T1000 (cell line): ENCODE measurements around the gene ZNF69.
"Not testable (repeated sequence)": the region's sequence is repeated elsewhere in the genome, so short reads cannot be mapped to it uniquely, and the experiment has no call there.

Experiments
- DNase-seq: peaks from one replicate; lab custom pipeline; 2025; ENCODE audit warnings: mixed read lengths; lab: John Stamatoyannopoulos, UW

ZNF69 gene

DNA sequence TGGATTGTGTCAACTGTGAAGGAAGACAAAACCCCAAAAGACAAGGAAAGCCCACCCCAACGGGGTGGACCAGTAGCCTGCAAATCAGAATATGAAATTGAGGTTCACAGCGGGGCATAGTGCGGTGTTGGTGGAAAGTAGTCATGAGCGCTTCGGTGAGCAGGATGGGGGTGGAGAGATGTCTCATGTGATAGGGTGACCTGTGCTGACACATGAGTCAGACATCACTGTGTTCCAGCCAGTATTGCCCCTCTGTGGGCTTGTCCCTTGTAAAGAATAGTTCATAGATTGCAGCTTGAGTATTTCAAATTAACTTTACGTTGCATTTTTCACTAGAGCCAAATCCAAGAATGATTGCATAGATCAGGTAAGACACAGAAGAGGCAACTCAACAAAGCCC is 7.3 kb downstream of the ZNF69 start:
- DNase-seq, result no peak

DNA sequence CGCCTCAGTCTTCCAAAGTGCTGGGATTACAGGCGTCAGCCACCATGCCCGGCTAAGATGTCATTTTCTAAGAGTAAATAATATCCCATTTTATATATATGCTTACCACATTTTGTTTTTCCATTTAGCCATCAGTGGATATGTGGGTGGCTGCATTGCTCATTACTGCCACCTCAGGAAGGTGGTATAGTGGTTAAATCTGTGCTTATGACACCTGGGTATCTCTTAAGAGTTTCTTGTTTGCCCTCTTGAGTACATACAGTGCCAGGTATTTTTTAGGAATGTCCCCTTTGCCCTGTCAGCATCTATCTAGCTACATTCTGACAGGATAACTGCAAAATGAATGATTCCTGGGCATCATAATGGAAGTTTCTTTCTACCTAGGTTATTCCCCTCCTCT is 14.6 kb downstream of the ZNF69 start:
- no peak for DNase-seq

DNA sequence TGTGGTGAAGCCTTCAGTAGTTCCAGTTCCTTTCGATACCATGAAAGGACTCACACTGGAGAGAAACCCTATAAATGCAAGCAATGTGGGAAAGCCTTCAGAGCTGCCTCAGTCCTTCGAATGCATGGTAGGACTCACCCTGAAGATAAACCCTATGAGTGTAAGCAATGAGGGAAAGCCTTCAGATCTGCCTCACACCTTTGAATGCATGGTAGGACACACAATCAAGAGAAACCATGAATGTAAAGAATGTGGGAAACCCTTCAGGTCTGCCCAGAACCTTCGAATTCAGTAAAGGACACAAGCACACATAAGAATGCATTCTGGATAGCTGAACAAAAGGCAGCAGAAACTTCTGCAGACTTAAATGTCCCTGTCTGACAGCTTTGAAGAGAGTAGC is 18.3 kb downstream of the ZNF69 start:
- DNase-seq, result no peak

DNA sequence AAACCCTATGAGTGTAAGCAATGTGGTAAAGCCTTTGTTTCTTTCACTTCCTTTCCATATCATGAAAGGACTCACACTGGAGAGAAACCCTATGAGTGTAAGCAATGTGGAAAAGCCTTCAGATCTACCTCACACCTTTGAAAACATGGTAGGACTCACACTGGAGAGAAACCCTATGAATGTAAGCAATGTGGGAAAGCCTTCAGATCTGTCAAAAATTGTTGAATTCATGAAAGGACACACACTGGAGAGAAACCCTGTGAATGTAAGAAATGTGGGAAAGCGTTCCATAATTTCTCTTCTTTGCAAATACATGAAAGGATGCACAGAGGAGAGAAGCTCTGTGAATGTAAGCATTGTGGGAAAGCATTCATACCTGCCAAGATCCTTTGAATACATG is 24.4 kb downstream of the ZNF69 start:
- not testable (repeated sequence) for DNase-seq

DNA sequence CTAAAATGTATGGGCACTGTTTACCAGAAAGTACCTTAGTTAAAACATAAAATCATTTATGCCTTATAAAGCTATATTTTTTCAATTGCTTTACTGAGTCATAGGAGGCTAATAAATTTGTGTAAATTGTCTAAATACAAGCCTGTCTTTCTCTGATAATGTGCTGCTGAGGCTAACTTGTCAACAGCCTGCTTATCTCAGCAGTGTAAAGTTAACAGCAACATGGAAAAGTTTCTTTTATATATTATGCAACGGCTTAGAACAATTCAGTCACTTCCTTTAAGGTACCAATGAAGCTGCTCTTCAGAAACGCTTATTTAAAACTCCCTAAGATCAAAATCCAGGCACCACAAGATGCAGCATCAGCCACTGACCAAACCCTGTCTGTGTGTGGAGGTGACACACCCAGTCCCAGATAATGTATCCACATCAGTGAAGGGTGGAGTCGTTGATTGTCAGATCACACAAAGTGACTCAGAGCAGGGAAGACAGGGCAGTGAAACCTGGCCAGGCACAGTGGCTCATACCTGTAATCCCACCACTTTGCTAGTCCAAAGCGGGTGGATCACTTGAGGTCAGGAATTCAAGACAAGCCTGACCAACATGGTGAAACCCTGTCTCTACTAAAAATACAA is 27.0 kb downstream of the ZNF69 start:
- not testable (repeated sequence) for DNase-seq

DNA sequence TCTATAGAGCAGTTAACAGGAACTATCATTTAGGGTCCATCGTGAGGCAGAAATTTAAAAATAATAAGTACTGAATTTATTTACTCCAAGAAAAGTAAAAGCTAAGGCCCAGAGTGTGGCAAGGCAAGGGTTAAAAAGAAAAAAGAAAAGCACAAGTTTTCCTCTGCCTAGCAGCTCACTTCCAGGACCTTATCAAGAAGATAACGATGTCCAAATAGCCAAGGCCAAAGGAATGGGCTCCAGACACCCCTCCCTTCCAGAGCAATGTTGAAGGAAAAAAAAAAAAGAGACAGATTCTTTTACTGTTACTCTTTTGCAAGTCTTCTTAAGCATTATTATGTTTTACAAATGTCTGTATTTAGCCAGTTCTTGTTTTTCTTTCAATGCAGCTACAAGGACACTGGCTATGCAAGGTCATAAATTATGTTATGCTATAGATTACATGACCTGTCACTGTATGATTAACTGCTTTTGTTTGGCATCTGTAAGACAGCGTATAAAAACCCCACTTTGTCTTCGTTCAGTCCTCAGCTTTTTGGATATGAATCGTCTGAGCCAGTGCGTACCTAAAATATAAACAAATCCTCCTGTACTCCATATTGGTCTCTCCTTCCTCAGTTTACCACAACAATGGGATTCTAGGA is 34.4 kb downstream of the ZNF69 start:
- DNase-seq, result no peak

DNA sequence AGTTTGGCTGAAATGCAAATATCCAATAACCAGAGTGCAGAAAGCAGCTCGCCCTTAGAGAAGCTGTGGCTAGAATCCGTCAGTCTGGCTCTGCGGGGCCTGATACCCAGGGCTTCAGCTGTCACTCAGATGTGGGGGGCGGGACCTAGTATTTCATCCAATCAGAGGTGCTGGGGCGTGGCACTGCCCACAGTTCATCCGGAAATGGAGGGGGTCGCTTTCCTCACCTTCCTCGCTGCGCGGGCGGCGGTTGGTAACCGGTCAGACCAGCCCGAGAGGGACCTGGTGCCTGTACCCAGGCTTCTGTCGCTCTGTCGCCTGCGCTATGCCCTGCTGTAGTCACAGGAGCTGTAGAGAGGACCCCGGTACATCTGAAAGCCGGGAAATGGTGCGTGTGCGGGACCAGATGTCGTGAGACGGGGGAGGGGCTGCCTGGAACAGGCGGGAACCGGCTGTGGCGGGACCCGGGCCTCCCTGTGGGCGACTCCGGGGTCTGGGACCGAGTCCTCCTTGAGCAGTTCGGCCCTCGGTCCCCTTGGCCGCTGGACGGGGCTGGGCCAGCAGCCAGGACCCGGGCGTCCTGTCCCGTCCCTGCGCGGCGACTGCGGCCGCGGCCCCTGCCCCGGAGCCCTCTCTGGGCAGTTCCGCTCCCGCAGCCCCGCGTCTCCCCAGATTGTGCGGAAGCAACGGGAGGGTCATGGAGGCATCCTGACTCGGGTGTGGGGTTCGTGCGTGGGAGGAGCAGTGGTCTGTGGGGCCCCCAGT is 37.5 kb downstream of the ZNF69 start, which contains the start of gene ZNF700:
Gene ZNF700 (plus strand): TSS at position 222 of the 765 bp plus-strand sequence. CDS start 104 bp downstream, at position 326.
- DNase-seq, result peak; percentile 72

DNA sequence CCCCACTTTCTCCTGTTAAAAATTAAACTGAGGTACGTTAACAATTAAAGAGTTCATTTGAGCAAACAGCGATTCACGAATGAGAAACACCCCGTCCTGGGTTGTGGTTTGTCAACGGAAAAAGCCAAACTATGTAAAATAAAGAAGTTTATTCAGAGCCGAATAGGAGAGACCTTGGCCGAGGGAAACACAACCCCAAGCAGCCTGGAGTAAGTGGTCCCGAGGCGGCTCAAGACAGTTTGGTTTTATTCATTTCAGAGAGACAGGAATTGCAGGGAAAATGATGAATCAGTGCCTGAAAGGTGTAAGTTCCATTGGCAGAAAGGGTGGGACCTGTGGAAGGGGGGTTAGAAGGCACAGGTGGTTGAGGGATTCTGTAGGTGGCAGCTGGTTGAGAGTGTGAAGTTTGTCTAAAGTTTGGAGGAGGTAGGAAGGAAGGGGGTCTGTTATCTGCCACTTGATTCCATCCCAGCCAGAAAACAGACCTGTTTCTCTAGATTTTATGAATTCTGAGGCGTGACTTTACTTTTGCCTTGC is 38.1 kb downstream of the ZNF69 start:
- not testable (repeated sequence) for DNase-seq

DNA sequence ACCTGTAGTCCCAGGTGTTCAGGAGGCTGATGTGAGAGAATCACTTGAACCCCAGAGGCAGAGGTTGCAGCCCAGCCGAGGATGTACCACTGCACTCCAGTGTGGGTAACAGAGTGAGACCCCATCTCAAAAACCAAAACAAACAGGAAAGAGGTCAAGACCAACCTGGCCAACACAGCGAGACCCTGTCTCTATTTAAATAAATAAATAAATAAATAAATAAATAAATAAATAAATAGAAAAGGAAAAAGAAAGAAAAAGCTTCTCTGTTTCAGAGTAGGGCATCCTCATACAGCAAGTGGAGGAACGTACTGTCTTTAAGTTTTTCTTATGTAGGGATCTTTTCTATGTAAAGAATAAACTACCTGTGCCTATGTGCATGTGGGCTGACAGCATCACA is 39.6 kb downstream of the ZNF69 start:
- DNase-seq, result no peak

DNA sequence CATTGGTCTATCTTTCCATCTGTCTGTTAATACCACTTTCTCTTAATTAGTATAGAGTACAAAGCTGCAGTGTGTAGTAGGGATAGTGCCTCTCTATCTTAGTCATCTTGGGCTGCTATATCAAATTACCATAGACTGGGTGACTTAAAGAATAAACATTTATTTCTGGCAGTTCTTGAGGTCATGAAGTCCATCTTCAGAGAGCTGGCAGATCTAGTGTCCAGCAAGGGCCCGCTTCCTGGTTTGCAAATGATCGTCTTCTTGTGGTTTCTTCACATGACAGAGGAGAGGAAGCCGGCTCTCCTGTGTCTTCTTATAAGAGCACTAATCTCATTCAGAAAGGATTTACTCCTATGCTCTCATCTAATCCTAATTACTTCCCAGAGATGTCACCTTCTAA is 43.5 kb downstream of the ZNF69 start:
- no peak for DNase-seq

DNA sequence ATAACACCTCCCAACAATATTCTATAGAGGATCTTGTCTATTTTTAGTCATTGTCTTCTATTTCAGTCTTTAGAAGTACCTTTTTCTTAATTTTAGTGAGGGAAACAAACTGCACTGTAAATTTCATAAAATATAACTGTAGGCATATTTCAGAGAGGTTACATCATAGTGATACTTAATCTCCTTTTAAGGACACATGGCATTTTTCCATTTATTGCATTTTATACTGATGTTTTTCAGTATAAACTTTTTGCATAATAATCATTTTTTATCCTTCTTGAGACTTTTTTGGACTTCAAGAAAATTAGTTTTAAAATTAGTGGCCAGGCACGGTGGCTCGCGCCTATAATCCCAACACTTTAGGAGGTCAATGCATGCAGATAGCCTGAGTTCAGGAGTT is 43.9 kb downstream of the ZNF69 start:
- no peak for DNase-seq

DNA sequence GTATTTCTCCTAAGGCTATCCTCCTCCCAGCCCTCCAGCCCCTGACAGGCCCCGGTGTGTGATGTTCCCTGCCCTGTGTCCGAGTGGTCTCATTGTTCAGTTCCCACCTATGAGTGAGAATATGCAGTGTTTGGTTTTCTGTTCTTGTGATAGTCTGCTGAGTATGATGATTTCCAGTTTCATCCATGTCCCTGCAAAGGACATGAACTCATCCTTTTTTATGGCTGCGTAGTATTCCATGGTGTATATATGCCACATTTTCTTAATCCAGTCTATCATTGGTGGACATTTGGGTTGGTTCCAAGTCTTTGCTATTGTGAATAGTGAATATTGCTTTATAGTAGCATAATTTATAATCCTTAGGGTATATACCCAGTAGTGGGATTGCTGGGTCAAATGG is 48.2 kb downstream of the ZNF69 start:
- not testable (repeated sequence) for DNase-seq

DNA sequence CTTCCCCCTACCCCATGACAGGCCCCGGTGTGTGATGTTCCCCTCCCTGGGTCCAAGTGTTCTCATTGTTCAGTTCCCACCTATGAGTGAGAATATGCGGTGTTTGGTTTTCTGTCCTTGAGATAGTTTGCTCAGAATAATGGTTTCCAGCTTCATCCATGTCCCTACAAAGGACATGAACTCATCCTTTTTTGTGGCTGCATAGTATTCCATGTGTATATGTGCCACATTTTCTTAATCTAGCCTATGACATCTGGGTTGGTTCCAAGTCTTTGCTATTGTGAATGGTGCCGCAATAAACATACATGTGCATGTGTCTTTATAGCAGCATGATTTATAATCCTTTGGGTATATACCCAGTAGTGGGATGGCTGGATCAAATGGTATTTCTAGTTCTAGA is 50.8 kb downstream of the ZNF69 start:
- not testable (repeated sequence) for DNase-seq

DNA sequence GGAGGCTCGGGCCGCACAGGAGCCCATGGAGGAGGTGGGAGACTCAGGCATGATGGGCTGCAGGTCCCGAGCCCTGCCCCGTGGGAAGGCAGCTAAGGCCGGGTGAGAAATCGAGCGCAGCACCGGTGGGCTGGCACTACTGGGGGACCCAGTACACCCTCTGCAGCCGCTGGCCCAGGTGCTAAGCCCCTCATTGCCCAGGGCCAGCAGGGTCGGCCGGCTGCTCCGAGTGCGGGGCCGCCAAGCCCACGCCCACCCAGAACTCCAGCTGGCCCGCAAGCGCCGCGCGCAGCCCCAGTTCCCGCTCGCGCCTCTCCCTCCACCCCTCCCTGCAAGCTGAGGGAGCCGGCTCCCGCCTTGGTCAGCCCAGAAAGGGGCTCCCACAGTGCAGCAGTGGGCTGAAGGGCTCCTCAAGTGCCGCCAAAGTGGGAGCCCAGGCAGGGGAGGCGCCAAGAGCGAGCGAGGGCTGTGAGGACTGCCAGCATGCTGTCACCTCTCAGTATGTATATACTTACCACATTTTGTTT is 53.8 kb downstream of the ZNF69 start:
- DNase-seq, result not testable (repeated sequence)

DNA sequence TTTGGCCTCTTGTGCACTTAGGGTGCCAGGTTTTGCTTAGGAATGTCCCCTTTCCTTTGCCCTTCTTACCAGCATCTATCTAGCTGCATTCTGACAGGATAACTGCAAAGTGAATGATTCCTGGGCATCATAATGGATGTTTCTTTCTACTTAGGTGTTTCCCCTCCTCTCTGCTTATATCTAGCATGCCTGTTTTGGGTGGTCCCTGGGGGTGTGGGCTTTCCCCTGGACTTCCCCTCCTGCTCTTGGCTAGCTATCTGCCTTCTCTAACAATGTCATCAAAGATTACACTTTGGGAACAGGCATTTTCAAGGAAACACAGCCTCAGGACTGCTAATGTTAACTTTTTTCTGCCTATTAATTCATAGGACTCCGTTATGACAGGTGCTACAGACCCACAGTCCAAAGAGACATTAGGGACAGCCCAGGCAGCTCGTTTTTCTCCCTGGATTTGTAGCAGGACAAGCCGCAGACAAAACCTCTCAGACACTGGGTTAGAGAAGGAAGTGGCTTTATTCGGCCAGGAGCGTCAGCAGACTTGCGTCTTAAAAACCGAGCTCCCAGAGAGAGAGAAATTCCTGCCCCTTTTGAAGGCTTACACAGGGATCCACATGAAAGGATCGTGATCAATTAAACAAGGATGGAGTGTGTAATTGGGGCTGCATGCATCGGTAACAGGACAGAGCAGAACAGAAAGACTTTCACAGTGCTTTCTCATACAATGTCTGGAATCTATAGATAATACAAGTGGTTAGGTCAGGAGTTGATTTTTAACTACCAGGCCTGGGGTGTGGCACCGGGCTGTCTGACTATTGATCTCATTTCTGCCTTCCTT is 54.6 kb downstream of the ZNF69 start:
- DNase-seq, result no peak

DNA sequence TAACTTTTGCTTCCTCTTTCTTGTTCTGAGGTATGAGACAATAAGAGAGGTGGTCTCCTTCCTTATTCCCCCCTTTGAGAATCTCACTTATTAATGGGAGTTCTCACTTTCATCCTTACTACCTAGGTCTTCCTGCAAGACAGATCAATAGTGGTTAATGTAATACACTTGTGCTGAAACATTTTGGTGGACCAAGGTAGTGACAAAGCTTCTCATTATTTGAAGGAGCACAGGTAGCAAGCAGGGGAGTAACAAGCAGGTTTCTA is 55.2 kb downstream of the ZNF69 start:
- no peak for DNase-seq

DNA sequence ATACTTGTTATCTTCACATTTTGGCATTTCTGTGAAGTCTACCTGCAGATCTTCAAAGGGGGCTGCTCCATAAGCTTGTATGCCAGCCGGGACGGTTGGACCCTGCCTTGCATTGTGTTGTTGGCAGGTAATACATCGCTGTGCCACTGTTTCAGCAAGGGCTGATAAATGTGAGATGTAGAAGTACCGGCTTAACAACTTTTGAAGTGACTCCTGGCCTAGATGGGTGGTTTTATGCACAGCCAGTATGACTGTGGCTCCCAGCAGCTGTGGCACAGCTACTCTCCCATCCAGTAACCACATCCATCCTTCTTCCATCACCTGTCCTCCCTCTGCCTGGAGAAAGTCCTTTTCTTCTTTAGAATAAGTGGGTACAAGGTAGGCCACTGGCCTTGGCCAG is 57.1 kb downstream of the ZNF69 start:
- no peak for DNase-seq

DNA sequence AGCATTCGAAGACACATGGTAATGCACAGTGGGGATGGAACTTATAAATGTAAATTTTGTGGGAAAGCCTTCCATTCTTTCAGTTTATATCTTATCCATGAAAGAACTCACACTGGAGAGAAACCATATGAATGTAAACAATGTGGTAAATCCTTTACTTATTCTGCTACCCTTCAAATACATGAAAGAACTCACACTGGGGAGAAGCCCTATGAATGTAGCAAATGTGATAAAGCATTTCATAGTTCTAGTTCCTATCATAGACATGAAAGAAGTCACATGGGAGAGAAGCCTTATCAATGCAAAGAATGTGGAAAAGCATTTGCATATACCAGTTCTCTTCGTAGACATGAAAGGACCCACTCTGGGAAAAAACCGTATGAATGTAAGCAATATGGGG is 61.1 kb downstream of the ZNF69 start:
- DNase-seq, result no peak

DNA sequence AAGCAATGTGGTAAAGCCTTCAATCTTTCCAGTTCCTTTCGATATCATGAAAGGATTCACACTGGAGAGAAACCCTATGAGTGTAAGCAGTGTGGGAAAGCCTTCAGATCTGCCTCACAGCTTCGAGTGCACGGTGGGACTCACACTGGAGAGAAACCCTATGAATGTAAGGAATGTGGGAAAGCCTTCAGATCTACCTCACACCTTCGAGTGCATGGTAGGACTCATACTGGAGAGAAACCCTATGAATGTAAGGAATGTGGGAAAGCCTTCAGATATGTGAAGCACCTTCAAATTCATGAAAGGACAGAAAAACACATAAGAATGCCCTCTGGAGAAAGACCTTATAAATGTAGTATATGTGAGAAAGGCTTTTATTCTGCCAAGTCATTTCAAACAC is 61.6 kb downstream of the ZNF69 start:
- no peak for DNase-seq

DNA sequence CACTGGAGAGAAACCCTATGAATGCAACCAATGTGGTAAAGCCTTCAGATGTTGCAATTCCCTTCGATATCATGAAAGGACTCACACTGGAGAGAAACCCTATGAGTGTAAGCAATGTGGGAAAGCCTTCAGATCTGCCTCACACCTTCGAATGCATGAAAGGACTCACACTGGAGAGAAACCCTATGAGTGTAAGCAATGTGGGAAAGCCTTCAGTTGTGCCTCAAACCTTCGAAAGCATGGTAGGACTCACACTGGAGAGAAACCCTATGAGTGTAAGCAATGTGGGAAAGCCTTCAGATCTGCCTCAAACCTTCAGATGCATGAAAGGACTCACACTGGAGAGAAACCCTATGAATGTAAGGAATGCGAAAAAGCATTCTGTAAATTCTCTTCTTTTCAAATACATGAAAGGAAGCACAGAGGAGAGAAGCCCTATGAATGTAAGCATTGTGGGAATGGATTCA is 62.1 kb downstream of the ZNF69 start:
- not testable (repeated sequence) for DNase-seq

DNA sequence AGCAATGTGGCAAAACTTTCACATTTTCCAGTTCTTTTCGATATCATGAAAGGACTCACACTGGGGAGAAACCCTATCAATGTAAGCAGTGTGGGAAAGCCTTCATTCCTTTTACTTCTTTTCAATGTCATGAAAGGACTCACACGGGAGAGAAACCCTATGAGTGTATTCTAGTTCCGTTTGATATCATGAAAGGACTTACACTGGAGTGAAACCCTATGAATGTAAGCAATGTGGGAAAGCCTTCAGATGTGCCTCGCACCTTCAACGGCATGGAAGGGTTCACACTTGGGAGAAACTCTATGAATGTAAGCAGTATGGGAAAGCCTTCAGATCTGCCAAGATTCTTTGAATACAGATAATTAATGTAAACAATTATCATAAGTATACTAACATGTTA is 62.7 kb downstream of the ZNF69 start:
- no peak for DNase-seq
